Thoracic aorta (tissue), 2 donors: Measurements from ENCODE around the gene PPARG. TPM values are rescaled to one million over a fixed set of nuclear protein-coding genes. Genes with fewer than 3 reads are reported as not detected.

Source experiments
- ATAC-seq: fragments of 150-250 bp; one replicate; pipeline ENCODE4 v1.8.0; 2017; ENCODE audit warnings: low read depth; ENCODE audit not compliant: insufficient number of reproducible peaks, low FRiP score
- DNase-seq: peaks from one replicate; pipeline ENCODE4 v3.0.0-alpha.2; 2020; ENCODE audit warnings: low spot score
- H3K27ac ChIP-seq, 2 donors: fragments of 200-600 bp; sonication (generic); 1 replicate in 1 of 2; 2 replicates in 1 of 2; pipeline ENCODE4 v1.5.1; 2016; ENCODE audit warnings: mild to moderate bottlenecking in 2 of 2, moderate library complexity in 2 of 2
- H3K27me3 ChIP-seq: fragments of 200-600 bp; sonication (generic); replicated peaks from 2 replicates; pipeline ENCODE4 v1.6.0; 2016; ENCODE audit warnings: mild to moderate bottlenecking; ENCODE audit not compliant: insufficient read depth
- H3K36me3 ChIP-seq: fragments of 200-600 bp; sonication (generic); one replicate; pipeline ENCODE4 v1.5.1; 2016
- H3K4me1 ChIP-seq, 2 donors: fragments of 200-600 bp; sonication (generic); 1 replicate in 1 of 2; 2 replicates in 1 of 2; pipeline versions ENCODE4 v1.5.1 to v1.6.0; 2016; ENCODE audit warnings: low read depth in 2 of 2, mild to moderate bottlenecking in 1 of 2; ENCODE audit not compliant: control insufficient read depth in 1 of 2
- H3K4me3 ChIP-seq: fragments of 200-600 bp; sonication (generic); 2 replicates; pipeline ENCODE4 v1.5.1; 2016; ENCODE audit warnings: mild to moderate bottlenecking
- H3K9me3 ChIP-seq: fragments of 200-600 bp; sonication (generic); 2 replicates; pipeline ENCODE4 v1.5.1; 2016
- total RNA-seq, 2 donors: library from RNA; depleted of rRNA; stranded (reverse); fragments of >200 nt; gene quantifications; one replicate each; pipeline versions ENCODE4 v1.1.0 to v1.2.3, GENCODE V29; 2016
- TF ChIP-seq, protein P1 (sequence below): fragments of 200-600 bp; sonication (generic); IDR thresholded peaks from one replicate; pipeline ENCODE4 v1.5.1; 2019; ENCODE audit warnings: antibody characterized with exemption

The PPARG gene
- total RNA-seq, 2 donors from 2014 or later: 8.5 to 13.1 TPM

DNA sequence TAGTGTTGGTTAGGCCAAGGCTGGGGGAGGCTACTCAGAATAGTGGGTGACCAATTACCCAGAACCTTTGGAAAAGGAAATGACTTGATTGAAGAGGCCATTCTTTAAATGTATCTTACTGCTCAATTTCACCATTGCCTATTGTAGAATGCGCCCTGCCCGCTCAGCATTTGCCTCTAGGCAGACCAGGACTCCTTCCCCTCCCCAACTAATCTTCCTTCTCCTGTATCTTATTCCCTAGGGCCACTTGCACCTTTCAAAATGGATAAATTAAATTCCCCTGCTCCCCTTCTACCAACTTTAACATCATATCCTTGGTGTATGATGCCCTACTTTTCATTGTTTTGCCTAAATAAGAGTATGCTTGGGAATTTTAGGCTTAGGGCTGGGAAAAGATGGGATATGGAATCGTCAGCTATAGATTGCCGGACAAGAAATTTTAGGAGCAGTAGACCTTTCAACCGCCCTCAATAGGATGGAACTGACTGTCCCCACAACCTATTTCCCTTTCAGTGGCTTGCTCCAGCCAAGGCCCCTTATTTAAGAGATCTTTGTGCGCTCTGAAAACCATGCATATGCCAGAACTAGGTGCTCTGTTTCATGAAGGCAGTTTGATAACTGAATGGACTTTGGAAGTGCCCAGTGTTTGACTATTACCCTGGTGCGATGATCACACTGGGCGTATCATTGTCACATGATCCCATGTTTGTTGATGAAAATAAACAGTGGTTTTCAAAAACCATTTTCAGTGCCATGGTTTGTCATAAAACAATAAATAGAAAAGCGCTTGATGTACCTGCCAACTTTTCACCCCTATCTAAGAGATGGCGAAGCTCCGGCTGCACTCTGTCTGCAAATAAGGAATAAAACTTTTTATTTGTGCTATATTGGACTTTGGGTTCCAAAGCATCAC, 121.1 kb downstream of the PPARG start:
- H3K9me3 ChIP-seq: no peaks in the 10 kb centered on the region
- no peaks in the 10 kb centered on the region for H3K36me3 ChIP-seq
- no peak for ATAC-seq
- no peaks in the 10 kb centered on the region for H3K4me1 ChIP-seq
- no peak for DNase-seq
- H3K27ac ChIP-seq: no peak overlapping the region
- TF ChIP-seq, protein P1, sequence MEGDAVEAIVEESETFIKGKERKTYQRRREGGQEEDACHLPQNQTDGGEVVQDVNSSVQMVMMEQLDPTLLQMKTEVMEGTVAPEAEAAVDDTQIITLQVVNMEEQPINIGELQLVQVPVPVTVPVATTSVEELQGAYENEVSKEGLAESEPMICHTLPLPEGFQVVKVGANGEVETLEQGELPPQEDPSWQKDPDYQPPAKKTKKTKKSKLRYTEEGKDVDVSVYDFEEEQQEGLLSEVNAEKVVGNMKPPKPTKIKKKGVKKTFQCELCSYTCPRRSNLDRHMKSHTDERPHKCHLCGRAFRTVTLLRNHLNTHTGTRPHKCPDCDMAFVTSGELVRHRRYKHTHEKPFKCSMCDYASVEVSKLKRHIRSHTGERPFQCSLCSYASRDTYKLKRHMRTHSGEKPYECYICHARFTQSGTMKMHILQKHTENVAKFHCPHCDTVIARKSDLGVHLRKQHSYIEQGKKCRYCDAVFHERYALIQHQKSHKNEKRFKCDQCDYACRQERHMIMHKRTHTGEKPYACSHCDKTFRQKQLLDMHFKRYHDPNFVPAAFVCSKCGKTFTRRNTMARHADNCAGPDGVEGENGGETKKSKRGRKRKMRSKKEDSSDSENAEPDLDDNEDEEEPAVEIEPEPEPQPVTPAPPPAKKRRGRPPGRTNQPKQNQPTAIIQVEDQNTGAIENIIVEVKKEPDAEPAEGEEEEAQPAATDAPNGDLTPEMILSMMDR: no peak
- no peaks in the 10 kb centered on the region for H3K27me3 ChIP-seq
- no peak overlapping the region for H3K4me3 ChIP-seq

DNA sequence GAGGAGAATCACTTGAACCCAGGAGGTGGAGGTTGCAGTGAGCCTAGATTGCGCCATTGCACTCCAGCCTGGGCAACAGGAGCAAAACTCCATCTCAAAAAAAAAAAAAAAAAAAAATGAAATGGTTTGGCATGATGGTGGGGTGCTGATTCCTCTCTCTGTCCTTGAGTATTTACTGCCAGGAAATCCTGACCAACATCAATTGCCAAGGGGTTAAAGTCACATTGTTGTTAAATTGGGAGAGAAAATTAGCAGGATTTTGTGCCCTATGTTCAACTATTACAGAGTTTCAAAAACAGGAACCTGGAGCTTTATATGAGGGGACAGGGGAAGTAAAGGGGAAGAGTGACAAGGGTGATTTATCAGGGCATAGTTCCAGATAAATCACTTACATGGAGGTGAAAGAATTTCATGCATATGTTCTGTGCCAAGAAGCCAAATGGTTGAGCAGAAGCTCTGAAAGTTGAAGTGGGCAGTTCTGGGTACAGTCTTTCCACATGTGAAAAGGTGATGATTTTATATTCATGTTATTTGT, 124.9 kb downstream of the PPARG start:
- no peak for ATAC-seq
- no peaks in the 10 kb centered on the region for H3K27me3 ChIP-seq
- H3K4me3 ChIP-seq: no peak overlapping the region
- H3K4me1 ChIP-seq: no peaks in the 10 kb centered on the region
- no peak overlapping the region for H3K27ac ChIP-seq
- H3K9me3 ChIP-seq: no peaks in the 10 kb centered on the region
- TF ChIP-seq, protein P1: no peak
- no peak for DNase-seq
- H3K36me3 ChIP-seq: no peaks in the 10 kb centered on the region

DNA sequence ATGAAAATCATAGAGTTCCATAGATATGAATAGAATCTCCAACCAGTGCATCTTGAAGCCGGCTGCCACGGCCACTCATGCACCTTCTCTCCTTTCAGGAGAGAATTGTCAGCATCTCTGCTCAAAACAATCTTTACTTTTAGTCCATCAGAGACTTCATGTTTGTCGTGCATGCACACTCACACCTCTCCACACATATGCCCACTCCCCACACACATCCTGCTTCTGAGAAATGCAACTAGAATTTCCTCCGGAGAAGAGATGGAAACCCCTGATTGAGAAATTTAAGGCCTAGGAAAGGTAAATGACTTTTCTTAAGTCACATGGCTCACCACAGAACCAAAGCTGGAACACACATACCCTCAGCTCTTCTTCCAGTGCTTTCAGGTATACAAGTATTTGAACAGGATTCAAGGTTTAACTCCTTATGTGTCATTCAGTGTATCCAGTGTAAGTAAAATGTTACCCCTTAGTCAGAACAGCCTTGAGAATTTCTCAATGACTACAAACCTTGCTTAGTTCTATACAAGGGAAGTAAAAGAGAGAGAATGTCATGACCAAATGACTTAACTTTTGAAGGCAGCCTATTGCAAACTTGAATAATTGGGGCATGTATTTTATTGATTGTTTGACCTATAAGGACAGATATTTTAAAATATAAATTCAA, 126.3 kb downstream of the PPARG start:
- Histone ChIP-seq H3K9me3 (no peaks in the 10 kb centered on the region), H3K27ac (no peak overlapping the region), H3K36me3 (no peaks in the 10 kb centered on the region), H3K4me1 (no peaks in the 10 kb centered on the region), H3K4me3 (no peak overlapping the region), H3K27me3 (no peaks in the 10 kb centered on the region)
- TF ChIP-seq, protein P1: no peak
- DNase-seq (no peak), ATAC-seq (no peak)

DNA sequence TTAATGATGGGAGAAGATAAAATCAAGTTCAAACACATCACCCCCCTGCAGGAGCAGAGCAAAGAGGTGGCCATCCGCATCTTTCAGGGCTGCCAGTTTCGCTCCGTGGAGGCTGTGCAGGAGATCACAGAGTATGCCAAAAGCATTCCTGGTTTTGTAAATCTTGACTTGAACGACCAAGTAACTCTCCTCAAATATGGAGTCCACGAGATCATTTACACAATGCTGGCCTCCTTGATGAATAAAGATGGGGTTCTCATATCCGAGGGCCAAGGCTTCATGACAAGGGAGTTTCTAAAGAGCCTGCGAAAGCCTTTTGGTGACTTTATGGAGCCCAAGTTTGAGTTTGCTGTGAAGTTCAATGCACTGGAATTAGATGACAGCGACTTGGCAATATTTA, 127.9 kb downstream of the PPARG start:
- no peaks in the 10 kb centered on the region for H3K36me3 ChIP-seq
- no peaks in the 10 kb centered on the region for H3K9me3 ChIP-seq
- TF ChIP-seq, protein P1: no peak
- DNase-seq: no peak
- no peaks in the 10 kb centered on the region for H3K27me3 ChIP-seq
- no peak overlapping the region for H3K27ac ChIP-seq
- no peaks in the 10 kb centered on the region for H3K4me1 ChIP-seq
- ATAC-seq: no peak
- H3K4me3 ChIP-seq: no peak overlapping the region

DNA sequence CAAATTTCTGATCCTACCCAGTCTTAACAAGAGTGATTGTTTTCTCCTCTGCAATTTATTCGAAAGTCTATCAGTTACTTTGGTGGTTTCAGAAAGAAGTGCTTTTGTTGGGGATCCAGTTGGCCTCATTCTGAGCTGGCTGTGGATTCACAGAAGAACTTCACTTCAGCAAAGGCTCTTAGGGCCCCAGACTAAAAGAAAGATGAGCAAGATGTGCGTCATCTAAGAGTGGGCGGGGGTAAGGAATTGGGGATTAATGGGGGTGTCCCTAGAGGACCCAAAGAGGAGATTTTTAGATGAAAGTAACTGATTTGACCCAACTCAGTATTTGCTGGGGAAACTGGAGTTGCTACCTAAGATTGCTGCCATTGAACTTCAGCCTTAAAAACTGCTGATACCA, 131.5 kb downstream of the PPARG start:
- Histone ChIP-seq H3K4me3 (no peak overlapping the region), H3K9me3 (no peaks in the 10 kb centered on the region), H3K27ac (no peak overlapping the region), H3K4me1 (peaks cover 9 to 20% of the 10 kb centered on the region in 2 donors), H3K27me3 (no peaks in the 10 kb centered on the region), H3K36me3 (no peaks in the 10 kb centered on the region)
- TF ChIP-seq, protein P1: no peak
- no peak for DNase-seq
- ATAC-seq: no peak
